RWPE1 (cell line): ENCODE data around the gene PPP2R5D.
A peak's percentile ranks its signal among the peaks of the same experiment; 100 is the strongest.

Source experiments
- CTCF ChIA-PET: fragments of 350-600 bp; sonication (Branson Sonifier 250); formaldehyde crosslinking; extraction: SDS; loops from one replicate; lab custom pipeline; 2021; lab: Yijun Ruan, JAX
- POLR2A ChIA-PET: fragments of 400-600 bp; formaldehyde crosslinking; extraction: SDS; loops from one replicate; lab custom pipeline; 2020; ENCODE audit warnings: antibody characterized with exemption; ENCODE audit not compliant: low non-redundant PET; lab: Yijun Ruan, JAX
- DNase-seq: peaks from one replicate; pipeline ENCODE4 v3.0.0; 2012; ENCODE audit warnings: low spot score
- H3K27ac ChIP-seq: fragments of 450-650 bp; 2 replicates; pipeline ENCODE4 v1.5.1; 2017
- TF ChIP-seq, protein P1 (sequence below): fragments of 450-650 bp; conservative IDR thresholded peaks from 2 replicates; pipeline ENCODE4 v1.5.1; 2017; ENCODE audit warnings: low read depth, mild to moderate bottlenecking

The PPP2R5D gene

DNA sequence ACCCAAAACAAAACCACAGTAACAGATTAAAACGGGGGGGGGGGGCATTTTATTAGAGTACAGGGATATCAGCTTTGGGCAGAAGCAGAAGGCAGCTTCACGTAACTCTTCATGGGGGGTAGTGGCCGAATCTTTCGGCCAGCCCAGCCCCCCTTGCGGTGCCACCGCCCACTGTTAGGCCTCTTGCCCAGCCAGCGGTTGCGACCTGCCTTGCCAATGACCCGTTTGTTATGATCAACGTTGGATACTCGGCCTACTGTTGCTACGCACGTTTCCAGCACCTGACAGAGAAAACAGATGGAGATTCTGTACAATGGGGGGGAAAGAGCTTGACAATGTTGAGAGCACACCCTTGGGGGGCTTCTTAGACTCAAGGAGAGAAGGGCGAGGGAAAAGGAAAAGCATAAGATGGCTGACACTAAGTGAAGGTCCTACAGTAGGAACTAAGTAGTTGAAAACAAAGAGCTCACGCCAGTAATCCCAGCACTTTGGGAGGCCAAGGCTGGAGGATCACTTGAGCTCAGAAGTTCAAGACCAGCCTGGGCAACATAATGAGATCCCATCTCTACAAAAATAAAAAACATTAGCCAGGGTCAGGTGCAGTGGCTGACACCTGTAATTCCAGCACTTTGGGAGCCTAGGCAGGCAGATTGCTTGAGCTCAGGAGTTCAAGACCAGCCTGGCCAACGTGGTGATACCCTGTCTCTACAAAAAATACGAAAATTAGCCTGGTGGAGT lies 70.0 kb downstream of the PPP2R5D start:
- ChIA-PET CTCF (interaction anchor here (0.7 to 0.9 kb wide), 3 partner anchors 23 to 153 kb away, joined by 3 to 5 read pairs (median 4); no protein-coding TSS in a partner anchor), POLR2A (interaction anchor here (0.5 to 2.0 kb wide), 6 partner anchors 9 to 478 kb away, joined by 3 to 4 read pairs (median 3); partner anchors contain the start of gene PEX6)
- TF ChIP-seq, protein P1, sequence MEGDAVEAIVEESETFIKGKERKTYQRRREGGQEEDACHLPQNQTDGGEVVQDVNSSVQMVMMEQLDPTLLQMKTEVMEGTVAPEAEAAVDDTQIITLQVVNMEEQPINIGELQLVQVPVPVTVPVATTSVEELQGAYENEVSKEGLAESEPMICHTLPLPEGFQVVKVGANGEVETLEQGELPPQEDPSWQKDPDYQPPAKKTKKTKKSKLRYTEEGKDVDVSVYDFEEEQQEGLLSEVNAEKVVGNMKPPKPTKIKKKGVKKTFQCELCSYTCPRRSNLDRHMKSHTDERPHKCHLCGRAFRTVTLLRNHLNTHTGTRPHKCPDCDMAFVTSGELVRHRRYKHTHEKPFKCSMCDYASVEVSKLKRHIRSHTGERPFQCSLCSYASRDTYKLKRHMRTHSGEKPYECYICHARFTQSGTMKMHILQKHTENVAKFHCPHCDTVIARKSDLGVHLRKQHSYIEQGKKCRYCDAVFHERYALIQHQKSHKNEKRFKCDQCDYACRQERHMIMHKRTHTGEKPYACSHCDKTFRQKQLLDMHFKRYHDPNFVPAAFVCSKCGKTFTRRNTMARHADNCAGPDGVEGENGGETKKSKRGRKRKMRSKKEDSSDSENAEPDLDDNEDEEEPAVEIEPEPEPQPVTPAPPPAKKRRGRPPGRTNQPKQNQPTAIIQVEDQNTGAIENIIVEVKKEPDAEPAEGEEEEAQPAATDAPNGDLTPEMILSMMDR = no peak
- no peak for DNase-seq
- H3K27ac ChIP-seq = peak overlapping the region; percentile 86

DNA sequence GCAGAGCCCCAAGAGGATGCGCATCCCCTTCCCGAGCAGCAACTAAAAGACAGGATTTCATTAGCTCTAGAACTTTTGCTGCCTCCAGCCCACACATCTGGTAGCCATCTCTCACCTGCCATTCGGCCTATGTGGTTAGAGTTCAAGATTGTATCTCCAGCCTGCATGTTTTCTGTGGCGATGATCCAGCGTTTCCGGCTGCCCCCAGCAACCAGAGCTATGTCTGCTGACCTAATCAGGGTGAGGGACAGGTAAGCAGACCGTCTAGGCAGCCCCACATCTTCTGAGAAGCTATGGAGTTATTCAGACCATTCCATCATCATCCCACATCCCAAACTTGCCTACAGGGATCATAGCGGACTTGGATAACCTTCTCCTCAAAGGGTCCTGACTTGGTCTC lies 71.6 kb downstream of the PPP2R5D start:
- DNase-seq = no peak
- ChIA-PET CTCF (no interaction called here), POLR2A (no interaction called here)
- TF ChIP-seq, protein P1 = no peak
- peak overlapping the region; percentile 86 for H3K27ac ChIP-seq

DNA sequence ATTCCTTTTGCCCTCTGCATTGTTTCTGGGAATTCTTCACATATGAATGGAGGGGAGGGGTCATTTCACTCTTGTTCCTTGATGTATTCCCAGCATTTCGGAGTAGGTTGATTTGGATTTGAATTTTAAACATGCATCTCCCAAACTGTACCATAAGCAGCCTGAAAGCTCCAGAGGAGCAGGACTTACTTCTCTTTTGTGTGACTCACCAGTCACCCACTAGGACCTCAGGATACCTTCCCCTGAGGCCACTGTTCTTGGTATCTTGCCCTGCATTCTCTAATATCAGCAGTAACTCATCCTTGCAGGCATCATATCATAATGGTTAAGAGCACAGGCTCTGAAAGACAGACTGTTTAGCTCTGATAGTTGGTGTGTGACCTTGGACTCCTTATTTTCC lies 74.2 kb downstream of the PPP2R5D start:
- no peak for DNase-seq
- POLR2A ChIA-PET = interaction anchor here (0.9 kb wide), 1 partner anchor 17 kb away, joined by 3 read pairs; the partner anchor contains the start of gene PTK7
- TF ChIP-seq, protein P1 = no peak
- CTCF ChIA-PET = interaction anchor here (0.6 kb wide), 1 partner anchor 240 kb away, joined by 3 read pairs; the partner anchor contains the start of gene SLC22A7
- no peak overlapping the region for H3K27ac ChIP-seq

DNA sequence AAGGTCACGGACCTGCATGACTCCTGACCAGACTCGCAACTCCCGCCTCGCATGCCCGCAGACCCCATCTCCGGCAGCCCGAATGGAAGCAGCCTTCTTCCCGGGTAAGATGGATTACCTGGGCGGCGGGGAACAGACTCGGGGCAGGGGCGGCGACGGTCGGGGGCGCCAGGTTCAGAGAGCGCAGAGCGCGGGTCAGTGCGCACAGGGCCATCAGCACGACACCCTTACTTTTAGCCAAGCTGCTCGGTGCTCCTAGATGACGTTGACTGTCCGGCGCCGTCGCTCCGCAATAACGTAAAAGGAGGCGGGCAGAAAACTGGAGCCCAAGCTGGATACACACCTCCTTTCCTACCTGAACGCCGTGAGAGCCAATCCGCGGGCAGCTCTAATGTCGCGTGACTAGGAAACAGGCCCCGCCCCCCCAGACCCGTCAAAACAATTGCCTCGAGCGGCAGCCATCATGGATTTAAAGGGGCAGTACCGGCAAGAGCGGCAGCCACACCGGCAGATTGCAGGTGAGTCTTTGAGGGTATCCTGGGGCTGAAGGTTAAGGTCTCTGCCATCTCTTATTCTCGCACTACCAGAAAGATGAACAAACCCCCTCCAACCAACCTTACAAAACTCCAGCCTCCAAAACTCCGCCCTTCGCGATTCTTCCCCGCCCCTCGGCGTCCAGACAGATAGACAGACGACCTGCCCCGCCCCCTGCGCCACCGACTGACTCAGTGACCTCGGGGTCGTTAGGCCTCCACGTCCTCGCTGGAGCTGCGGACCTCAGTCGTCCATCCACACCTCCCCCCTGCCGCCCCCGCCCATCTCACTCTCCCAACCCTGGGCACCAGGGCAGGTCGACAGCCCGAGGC lies 75.0 kb downstream of the PPP2R5D start, which contains the start of the genes KLC4 and MRPL2:
KLC4 (plus strand) TSS at position 464 of the 866 bp plus-strand sequence. CDS start 1,705 bp downstream, outside the sequence.
MRPL2 (minus strand) TSS at position 267 of the 866 bp plus-strand sequence; CDS start at position 214, 53 bp downstream.
- DNase-seq = peak; percentile 99
- TF ChIP-seq, protein P1 = no peak
- CTCF ChIA-PET = interaction anchor here (0.7 to 2.9 kb wide), 2 partner anchors 52 to 84 kb away, joined by 3 to 11 read pairs; no protein-coding TSS in a partner anchor
- H3K27ac ChIP-seq = peak within 1 kb of the TSS; percentile 85
- POLR2A ChIA-PET = interaction anchor here (0.7 to 0.9 kb wide), 2 partner anchors 17 to 80 kb away, joined by 3 to 6 read pairs; partner anchors contain the start of gene PTK7

DNA sequence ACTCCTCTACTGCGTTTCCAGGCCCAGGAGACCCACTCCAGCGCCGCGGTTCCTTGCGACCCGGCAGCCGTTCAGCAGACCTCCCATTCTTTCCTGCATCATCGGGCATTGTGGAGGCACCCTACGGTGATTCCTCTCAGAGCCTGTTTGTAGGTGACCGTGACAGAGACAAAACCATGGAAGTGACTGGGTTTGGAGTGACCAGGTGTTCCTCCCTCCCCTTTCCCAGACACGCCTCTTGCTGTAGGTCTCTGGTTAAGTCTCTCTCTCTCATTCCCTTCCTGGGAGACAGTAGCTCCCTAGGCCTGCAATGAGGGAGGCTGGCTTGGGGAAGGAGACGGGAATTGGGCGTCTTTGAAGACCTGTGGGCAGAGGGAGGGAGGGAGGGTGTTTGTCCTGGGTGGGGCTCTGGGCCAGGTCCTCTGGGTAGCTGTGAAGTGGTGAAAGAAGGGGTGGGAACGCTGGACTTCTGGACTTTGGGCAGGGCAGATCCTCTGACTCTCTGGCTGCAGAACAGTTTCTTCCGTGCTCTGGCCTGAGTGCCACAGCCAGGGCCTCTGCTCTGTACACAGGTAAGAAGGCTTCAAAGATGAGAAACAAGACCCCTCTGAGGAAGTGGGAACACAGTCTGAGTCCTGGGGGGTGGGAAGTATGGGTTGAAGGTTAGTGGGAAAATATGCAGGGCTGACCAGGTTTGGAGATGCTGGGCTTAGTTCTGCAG lies 75.8 kb downstream of the PPP2R5D start:
- ChIA-PET POLR2A (interaction anchor here (0.7 kb wide), 1 partner anchor 81 kb away, joined by 6 read pairs; no protein-coding TSS in a partner anchor), CTCF (interaction anchor here (0.7 to 2.9 kb wide), 2 partner anchors 51 to 83 kb away, joined by 3 to 11 read pairs; no protein-coding TSS in a partner anchor)
- peak; percentile 44 for DNase-seq
- TF ChIP-seq, protein P1 = no peak
- peak overlapping the region; percentile 85 for H3K27ac ChIP-seq
